ENCODE results near the gene VPS54. TPM values are rescaled to one million over a fixed set of nuclear protein-coding genes. Genes with fewer than 3 reads are reported as not detected.

The VPS54 gene, protein sequence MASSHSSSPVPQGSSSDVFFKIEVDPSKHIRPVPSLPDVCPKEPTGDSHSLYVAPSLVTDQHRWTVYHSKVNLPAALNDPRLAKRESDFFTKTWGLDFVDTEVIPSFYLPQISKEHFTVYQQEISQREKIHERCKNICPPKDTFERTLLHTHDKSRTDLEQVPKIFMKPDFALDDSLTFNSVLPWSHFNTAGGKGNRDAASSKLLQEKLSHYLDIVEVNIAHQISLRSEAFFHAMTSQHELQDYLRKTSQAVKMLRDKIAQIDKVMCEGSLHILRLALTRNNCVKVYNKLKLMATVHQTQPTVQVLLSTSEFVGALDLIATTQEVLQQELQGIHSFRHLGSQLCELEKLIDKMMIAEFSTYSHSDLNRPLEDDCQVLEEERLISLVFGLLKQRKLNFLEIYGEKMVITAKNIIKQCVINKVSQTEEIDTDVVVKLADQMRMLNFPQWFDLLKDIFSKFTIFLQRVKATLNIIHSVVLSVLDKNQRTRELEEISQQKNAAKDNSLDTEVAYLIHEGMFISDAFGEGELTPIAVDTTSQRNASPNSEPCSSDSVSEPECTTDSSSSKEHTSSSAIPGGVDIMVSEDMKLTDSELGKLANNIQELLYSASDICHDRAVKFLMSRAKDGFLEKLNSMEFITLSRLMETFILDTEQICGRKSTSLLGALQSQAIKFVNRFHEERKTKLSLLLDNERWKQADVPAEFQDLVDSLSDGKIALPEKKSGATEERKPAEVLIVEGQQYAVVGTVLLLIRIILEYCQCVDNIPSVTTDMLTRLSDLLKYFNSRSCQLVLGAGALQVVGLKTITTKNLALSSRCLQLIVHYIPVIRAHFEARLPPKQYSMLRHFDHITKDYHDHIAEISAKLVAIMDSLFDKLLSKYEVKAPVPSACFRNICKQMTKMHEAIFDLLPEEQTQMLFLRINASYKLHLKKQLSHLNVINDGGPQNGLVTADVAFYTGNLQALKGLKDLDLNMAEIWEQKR
- total RNA-seq: 10 to 100 TPM; 10.3 to 43.7 (median 21.7) TPM

DNA sequence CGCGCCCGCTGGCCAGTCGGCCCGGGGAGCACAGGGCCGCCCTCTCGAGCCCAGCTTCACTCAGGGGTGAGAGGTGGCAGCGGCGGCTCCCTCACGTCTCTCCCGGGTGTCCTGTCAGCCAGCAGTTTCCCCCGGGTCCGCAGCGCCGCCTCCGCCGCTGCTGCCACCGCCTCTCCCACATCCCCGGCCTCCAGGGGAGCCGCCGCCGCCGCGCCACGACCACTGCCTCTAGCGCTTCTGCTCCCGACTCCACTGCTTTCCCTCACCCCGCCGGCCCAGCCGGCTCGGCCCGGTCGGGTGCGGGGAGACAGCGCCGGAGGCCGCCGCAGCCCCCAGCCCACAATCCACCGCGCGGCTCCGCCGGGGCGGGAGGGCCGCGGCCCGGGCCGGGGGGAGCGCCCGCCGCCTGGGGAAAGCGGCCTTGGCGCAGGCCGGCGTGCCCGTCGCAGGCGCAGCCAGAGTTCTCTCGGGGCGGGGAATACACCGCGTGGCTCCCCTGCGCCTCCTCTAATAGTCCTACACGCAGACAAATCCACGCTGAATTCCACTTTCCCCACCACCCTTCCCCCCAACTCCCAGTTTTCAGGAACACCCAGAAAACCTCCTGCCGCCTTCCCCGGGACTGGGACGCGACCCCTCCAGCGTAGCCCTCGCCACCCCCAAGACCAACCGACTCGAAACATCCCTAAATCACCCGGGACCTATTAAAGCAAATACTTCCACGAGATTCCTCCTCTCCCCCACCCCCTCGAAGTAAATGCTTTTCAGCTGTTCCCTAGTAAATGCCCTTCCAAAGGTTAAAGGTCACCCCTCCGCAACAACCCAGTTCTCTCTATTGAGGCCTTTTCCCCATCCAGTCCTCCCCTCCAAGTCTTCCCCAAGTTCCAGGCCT is at the start of gene VPS54:
VPS54 (minus strand) TSS at position 346 of the 892 bp plus-strand sequence. CDS start 35,429 bp downstream, outside the sequence.
- H3K9me3 ChIP-seq: no peaks in the 10 kb centered on the region
- H3K27me3 ChIP-seq: no peaks in the 10 kb centered on the region
- H3K4me3 ChIP-seq: peak within 1 kb of the TSS; percentile 61 to 79 (median 70)
- ATAC-seq (ENCODE audit: low FRiP score in 2 of 2) (peak; percentile 87 to 89), DNase-seq (peak; percentile 52 to 95)
- H3K27ac ChIP-seq: peak within 1 kb of the TSS; percentile 97 to 99 (median 98)
- no peaks in the 10 kb centered on the region for H3K36me3 ChIP-seq
- TF ChIP-seq, protein P1, sequence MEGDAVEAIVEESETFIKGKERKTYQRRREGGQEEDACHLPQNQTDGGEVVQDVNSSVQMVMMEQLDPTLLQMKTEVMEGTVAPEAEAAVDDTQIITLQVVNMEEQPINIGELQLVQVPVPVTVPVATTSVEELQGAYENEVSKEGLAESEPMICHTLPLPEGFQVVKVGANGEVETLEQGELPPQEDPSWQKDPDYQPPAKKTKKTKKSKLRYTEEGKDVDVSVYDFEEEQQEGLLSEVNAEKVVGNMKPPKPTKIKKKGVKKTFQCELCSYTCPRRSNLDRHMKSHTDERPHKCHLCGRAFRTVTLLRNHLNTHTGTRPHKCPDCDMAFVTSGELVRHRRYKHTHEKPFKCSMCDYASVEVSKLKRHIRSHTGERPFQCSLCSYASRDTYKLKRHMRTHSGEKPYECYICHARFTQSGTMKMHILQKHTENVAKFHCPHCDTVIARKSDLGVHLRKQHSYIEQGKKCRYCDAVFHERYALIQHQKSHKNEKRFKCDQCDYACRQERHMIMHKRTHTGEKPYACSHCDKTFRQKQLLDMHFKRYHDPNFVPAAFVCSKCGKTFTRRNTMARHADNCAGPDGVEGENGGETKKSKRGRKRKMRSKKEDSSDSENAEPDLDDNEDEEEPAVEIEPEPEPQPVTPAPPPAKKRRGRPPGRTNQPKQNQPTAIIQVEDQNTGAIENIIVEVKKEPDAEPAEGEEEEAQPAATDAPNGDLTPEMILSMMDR (IDR thresholded peaks at IDR 0.05): peak in 2 of 6 experiments; percentile 33 to 44
- TF ChIP-seq POLR2AphosphoS5 (IDR thresholded peaks at IDR 0.05) (peak; percentile 30 to 68), EP300 (IDR thresholded peaks at IDR 0.05) (no peak), POLR2A (IDR thresholded peaks at IDR 0.05) (peak in 3 of 4 donors; percentile 42 to 80 (median 80))
- peaks cover 31 to 44% (median 38%) of the 10 kb centered on the region in 4 donors for H3K4me1 ChIP-seq
- 2 to 12% methylated on average over 12 to 55 of the region's 77 CpGs for WGBS, 2 donors

DNA sequence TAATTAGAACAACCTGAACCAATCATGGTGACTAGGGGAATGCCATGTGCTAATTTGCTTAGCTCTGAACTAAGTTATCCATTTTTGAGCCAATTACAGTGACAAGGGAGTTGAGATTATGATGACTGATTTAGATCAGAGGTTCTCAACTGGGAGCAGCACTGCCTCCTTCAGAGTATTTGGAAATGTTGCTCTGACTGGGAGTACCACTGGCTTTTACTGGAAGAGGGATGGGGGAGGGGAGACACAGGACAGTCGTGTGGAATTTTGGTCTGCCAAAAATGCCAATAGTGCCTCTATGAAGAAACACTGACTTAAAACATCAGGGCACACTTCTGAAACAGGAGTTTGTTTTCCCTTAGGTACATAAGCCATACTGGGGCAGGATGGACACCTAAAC is 48.1 kb upstream of the VPS54 start:
- TF ChIP-seq POLR2AphosphoS5 (IDR thresholded peaks at IDR 0.05): no peak
- no peak for TF ChIP-seq EP300 (IDR thresholded peaks at IDR 0.05)
- TF ChIP-seq POLR2A (IDR thresholded peaks at IDR 0.05): no peak
- TF ChIP-seq, protein P1 (IDR thresholded peaks at IDR 0.05): no peak
- Histone ChIP-seq H3K27me3 (no peaks in the 10 kb centered on the region), H3K4me1 (peaks cover 12 to 29% (median 17%) of the 10 kb centered on the region in 4 donors), H3K4me3 (no peak overlapping the region), H3K27ac (no peak overlapping the region), H3K9me3 (no peaks in the 10 kb centered on the region), H3K36me3 (no peaks in the 10 kb centered on the region)
- ATAC-seq (ENCODE audit: low FRiP score in 2 of 2): no peak
- no peak for DNase-seq
- WGBS, 2 donors: 47 to 55% methylated on average over 1 of the region's 1 CpG

DNA sequence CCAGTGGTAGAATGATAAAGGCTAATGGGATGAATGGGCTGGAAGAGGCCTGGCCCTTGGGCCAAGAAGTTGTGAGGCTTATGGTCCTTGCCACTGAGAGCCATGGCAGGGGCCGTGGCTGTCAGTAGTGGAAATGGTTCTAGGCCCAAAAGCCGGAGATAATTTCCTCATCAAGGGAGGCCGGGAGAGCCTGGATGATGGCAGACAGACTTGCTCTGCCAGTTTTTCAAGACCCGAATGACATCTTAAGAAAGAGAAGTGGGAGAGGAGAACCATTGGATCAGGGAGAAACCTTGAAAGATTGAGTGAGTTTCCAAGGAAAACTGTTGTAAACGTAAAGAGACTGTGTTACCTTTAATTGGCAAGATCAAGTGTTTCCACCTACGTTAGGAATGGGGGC is 46.3 kb upstream of the VPS54 start:
- no peaks in the 10 kb centered on the region for H3K36me3 ChIP-seq
- H3K4me3 ChIP-seq: no peak overlapping the region
- H3K4me1 ChIP-seq: peaks cover 12 to 29% (median 17%) of the 10 kb centered on the region in 4 donors
- TF ChIP-seq, protein P1 (IDR thresholded peaks at IDR 0.05): no peak
- TF ChIP-seq POLR2AphosphoS5 (IDR thresholded peaks at IDR 0.05) (no peak), EP300 (IDR thresholded peaks at IDR 0.05) (no peak), POLR2A (IDR thresholded peaks at IDR 0.05) (no peak)
- no peaks in the 10 kb centered on the region for H3K27me3 ChIP-seq
- DNase-seq (peak in 1 of 2 donors; percentile 22), ATAC-seq (ENCODE audit: low FRiP score in 2 of 2) (no peak)
- WGBS, 2 donors: 69 to 80% methylated on average over 6 of the region's 6 CpGs
- H3K9me3 ChIP-seq: no peaks in the 10 kb centered on the region
- H3K27ac ChIP-seq: peak overlapping the region in 2 of 4 donors; percentile 55 to 82

DNA sequence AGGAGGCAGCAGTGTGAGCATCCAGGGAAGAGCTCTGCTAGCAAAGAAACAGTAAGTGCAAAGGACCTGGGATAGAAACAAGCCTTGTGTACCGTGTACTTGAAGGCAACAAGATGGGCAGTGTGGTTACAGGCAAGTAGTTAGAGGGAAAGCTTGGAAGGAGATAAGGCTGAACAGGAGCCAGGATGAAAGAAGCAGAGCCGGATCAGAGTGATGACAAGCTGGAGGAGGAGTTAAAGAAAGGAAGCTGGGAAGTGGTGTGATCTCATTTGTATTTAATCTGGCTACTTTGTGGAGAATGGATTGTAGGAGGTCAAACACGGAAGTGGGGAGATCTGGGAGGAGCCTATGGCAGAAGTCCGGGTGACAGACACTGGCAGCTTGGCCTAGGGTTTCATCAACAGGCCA is 44.7 kb upstream of the VPS54 start:
- 29 to 48% methylated on average over 4 of the region's 4 CpGs for WGBS, 2 donors
- peak in 1 of 2 donors; percentile 40 for DNase-seq
- peaks cover 12 to 29% (median 17%) of the 10 kb centered on the region in 4 donors for H3K4me1 ChIP-seq
- no peaks in the 10 kb centered on the region for H3K36me3 ChIP-seq
- no peaks in the 10 kb centered on the region for H3K27me3 ChIP-seq
- TF ChIP-seq POLR2A (IDR thresholded peaks at IDR 0.05) (no peak), EP300 (IDR thresholded peaks at IDR 0.05) (peak in 1 of 4 donors; percentile 1)
- ATAC-seq (ENCODE audit: low FRiP score in 2 of 2): peak; percentile 55 to 61
- no peaks in the 10 kb centered on the region for H3K9me3 ChIP-seq
- no peak overlapping the region for H3K4me3 ChIP-seq
- peak overlapping the region; percentile 55 to 83 (median 75) for H3K27ac ChIP-seq
